Measurements from ENCODE around the gene IFNAR2. TPM values are rescaled to one million over a fixed set of nuclear protein-coding genes. Genes with fewer than 3 reads are reported as not detected.

The IFNAR2 gene
- 2.4 and 3.9 TPM in 2 replicates for total RNA-seq

GRCh38 chr21:33229784-33230544, at the start of gene IFNAR2:
Gene IFNAR2 (plus strand): TSS chr21:33229938. CDS start chr21:33241923, 11,985 bp downstream.

GRCh38 chr21:33266050-33266788, 36.5 kb downstream of the IFNAR2 start, which contains the start of gene IL10RB:
Gene IL10RB (plus strand): TSS chr21:33266367. CDS start chr21:33266466, 99 bp downstream.

Other genes with a start within 250 kb of the IFNAR2 start
- gene OLIG2, start 204.0 kb upstream of the IFNAR2 start, total RNA-seq: not detected in 2 replicates
- gene OLIG1, start 159.8 kb upstream of the IFNAR2 start, total RNA-seq: not detected in 2 replicates
- 26.3 and 31.9 TPM in 2 replicates for gene IL10RB, start 36.4 kb downstream of the IFNAR2 start, total RNA-seq
- gene IFNAR1, start 95.0 kb downstream of the IFNAR2 start, total RNA-seq: 15.7 and 18.0 TPM in 2 replicates
- 37.7 and 50.5 TPM in 2 replicates for gene IFNGR2, start 173.5 kb downstream of the IFNAR2 start, total RNA-seq